ENCODE results near the gene LRRC46. TPM values are rescaled to one million over a fixed set of nuclear protein-coding genes. Genes with fewer than 3 reads are reported as not detected.

LRRC46 gene
- total and polyA plus RNA-seq, 2 of the 13 experiments (the other 11 are each of a cell fraction or from before 2014, with no cell fraction given): 0.09 TPM

DNA sequence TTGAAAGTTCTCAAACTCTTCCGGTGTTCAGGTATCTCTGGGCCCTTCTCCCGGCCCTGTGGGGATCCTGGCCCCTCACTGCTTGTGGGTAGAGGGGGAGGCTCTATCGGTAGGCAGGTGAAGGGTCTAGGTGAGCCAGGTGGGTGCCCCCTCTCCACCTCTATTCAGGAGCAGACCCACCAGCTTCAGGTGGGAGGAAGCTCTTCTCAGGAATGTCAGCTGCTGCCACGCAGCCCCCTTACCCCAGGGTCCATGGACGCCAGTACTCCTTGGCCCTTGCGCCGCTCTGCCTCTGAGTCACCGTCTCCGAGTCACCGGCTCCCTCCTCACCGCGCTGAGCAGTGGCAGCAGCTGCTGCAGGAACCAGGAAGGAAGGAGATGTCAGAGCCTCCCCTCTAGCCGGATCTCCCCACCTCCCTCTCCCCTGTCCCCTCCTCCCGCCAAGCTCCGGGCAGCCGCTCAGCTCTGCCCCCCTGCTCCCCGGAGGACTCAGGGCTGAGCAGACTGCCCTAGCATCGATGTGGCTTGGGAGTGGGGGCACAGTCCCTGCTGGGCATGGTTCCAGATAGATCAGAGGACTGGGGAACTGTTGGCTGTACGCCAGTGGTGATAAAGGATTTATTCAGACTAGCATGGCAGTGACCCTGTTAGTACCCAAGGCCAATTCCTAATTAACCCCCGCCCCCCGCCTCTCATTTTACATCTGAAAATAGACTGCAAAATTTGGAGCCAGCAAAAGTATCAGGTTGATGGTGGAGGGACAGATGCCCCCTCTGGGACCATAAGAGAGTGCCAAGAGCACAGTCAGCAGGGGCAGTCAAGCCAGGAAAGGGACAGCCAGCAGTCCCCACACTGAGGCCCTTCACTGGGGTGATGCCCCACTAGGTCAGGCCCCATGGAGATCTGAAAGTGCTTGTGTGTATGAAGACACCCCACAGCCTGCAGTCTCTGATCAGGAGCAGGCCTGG is 9.8 kb upstream of the LRRC46 start, which contains the start of gene OSBPL7 (continued):
- TF ChIP-seq NFIC (IDR thresholded peaks at IDR 0.05; ENCODE audit: low read length) (no peak), ZNF562 (CRISPR knock-in tag; IDR thresholded peaks at IDR 0.05; ENCODE audit: borderline replicate concordance) (no peak), NFYC (CRISPR knock-in tag; IDR thresholded peaks at IDR 0.05) (no peak), ZNF124 (CRISPR knock-in tag; IDR thresholded peaks at IDR 0.05) (no peak), NFKBIZ (CRISPR knock-in tag; IDR thresholded peaks at IDR 0.05) (peak; percentile 67; the same call in 1 of the 2 replicates), PAWR (CRISPR knock-in tag; IDR thresholded peaks at IDR 0.05; ENCODE audit: borderline replicate concordance) (no peak), PLRG1 (conservative IDR thresholded peaks at IDR 0.05) (no peak)
- TF ChIP-seq, protein P1, sequence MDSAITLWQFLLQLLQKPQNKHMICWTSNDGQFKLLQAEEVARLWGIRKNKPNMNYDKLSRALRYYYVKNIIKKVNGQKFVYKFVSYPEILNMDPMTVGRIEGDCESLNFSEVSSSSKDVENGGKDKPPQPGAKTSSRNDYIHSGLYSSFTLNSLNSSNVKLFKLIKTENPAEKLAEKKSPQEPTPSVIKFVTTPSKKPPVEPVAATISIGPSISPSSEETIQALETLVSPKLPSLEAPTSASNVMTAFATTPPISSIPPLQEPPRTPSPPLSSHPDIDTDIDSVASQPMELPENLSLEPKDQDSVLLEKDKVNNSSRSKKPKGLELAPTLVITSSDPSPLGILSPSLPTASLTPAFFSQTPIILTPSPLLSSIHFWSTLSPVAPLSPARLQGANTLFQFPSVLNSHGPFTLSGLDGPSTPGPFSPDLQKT (CRISPR knock-in tag; IDR thresholded peaks at IDR 0.05; ENCODE audit: borderline replicate concordance): no peak
- TF ChIP-seq, protein P2, sequence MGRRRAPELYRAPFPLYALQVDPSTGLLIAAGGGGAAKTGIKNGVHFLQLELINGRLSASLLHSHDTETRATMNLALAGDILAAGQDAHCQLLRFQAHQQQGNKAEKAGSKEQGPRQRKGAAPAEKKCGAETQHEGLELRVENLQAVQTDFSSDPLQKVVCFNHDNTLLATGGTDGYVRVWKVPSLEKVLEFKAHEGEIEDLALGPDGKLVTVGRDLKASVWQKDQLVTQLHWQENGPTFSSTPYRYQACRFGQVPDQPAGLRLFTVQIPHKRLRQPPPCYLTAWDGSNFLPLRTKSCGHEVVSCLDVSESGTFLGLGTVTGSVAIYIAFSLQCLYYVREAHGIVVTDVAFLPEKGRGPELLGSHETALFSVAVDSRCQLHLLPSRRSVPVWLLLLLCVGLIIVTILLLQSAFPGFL (CRISPR knock-in tag; IDR thresholded peaks at IDR 0.05): no peak
- TF ChIP-seq, protein P3, sequence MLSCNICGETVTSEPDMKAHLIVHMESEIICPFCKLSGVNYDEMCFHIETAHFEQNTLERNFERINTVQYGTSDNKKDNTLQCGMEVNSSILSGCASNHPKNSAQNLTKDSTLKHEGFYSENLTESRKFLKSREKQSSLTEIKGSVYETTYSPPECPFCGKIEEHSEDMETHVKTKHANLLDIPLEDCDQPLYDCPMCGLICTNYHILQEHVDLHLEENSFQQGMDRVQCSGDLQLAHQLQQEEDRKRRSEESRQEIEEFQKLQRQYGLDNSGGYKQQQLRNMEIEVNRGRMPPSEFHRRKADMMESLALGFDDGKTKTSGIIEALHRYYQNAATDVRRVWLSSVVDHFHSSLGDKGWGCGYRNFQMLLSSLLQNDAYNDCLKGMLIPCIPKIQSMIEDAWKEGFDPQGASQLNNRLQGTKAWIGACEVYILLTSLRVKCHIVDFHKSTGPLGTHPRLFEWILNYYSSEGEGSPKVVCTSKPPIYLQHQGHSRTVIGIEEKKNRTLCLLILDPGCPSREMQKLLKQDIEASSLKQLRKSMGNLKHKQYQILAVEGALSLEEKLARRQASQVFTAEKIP (CRISPR knock-in tag; IDR thresholded peaks at IDR 0.05; ENCODE audit: borderline replicate concordance): no peak
- TF ChIP-seq, protein P4, sequence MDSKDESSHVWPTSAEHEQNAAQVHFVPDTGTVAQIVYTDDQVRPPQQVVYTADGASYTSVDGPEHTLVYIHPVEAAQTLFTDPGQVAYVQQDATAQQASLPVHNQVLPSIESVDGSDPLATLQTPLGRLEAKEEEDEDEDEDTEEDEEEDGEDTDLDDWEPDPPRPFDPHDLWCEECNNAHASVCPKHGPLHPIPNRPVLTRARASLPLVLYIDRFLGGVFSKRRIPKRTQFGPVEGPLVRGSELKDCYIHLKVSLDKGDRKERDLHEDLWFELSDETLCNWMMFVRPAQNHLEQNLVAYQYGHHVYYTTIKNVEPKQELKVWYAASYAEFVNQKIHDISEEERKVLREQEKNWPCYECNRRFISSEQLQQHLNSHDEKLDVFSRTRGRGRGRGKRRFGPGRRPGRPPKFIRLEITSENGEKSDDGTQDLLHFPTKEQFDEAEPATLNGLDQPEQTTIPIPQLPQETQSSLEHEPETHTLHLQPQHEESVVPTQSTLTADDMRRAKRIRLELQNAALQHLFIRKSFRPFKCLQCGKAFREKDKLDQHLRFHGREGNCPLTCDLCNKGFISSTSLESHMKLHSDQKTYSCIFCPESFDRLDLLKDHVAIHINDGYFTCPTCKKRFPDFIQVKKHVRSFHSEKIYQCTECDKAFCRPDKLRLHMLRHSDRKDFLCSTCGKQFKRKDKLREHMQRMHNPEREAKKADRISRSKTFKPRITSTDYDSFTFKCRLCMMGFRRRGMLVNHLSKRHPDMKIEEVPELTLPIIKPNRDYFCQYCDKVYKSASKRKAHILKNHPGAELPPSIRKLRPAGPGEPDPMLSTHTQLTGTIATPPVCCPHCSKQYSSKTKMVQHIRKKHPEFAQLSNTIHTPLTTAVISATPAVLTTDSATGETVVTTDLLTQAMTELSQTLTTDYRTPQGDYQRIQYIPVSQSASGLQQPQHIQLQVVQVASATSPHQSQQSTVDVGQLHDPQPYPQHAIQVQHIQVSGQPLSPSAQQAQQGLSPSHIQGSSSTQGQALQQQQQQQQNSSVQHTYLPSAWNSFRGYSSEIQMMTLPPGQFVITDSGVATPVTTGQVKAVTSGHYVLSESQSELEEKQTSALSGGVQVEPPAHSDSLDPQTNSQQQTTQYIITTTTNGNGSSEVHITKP (CRISPR knock-in tag; IDR thresholded peaks at IDR 0.05; ENCODE audit: low read depth): peak; percentile 62; the same call in 1 of the 2 replicates
- TF ChIP-seq, protein P5, sequence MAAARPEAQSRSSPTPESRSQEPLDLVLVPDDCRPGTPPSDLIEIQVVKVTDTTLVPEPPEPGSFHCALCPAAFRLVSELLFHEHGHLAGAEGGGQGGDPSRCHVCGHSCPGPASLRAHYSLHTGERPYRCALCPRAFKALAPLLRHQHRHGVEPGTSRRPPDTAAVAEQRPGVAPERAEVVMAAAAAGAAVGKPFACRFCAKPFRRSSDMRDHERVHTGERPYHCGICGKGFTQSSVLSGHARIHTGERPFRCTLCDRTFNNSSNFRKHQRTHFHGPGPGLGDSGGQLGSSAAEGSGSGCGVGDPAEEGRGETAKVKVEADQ (CRISPR knock-in tag; IDR thresholded peaks at IDR 0.05; ENCODE audit: borderline replicate concordance): peak; percentile 77; the same call in 1 of the 2 replicates
- TF ChIP-seq, protein P6, sequence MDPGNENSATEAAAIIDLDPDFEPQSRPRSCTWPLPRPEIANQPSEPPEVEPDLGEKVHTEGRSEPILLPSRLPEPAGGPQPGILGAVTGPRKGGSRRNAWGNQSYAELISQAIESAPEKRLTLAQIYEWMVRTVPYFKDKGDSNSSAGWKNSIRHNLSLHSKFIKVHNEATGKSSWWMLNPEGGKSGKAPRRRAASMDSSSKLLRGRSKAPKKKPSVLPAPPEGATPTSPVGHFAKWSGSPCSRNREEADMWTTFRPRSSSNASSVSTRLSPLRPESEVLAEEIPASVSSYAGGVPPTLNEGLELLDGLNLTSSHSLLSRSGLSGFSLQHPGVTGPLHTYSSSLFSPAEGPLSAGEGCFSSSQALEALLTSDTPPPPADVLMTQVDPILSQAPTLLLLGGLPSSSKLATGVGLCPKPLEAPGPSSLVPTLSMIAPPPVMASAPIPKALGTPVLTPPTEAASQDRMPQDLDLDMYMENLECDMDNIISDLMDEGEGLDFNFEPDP (CRISPR knock-in tag; conservative IDR thresholded peaks at IDR 0.05): no peak
- TF ChIP-seq, protein P7, sequence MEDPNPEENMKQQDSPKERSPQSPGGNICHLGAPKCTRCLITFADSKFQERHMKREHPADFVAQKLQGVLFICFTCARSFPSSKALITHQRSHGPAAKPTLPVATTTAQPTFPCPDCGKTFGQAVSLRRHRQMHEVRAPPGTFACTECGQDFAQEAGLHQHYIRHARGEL (CRISPR knock-in tag; IDR thresholded peaks at IDR 0.05): no peak

All from HepG2 (cell line).